GM12801 (cell line): ENCODE data around the gene GP5.

Experiments used
- TF ChIP-seq, protein P1 (sequence below): IDR thresholded peaks from one replicate; pipeline ENCODE4 v1.5.1; 2011; ENCODE audit warnings: control low read depth; ENCODE audit not compliant: insufficient read length; ENCODE audit errors: extremely low read depth

Gene GP5

DNA sequence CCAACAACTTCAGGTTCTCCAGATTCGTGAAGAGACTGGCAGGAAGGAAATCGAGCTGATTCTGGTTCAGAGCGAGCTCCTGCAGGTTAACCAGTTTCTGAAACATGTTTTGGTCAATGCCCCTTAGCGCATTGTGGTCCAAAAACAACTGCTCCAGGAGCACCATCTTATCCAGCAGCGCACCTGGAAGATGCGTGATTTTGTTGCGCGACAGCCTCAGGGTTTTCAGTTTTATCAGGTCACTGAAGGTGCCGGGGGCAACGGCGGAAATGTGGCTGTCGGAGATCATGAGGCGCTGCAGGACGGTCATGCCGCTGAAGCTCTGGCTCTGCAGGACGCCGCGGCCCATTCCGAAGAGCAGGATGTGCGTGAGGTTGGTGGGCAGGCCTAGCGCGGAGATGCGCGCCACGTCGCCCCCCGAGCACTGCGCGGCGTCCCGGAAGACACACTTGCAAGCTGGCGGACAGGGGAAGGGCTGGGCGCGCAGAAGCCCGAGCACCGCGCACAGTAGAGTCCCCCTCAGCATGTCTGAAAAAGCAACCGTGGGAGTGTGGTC, 1.2 kb downstream of the GP5 start:
- TF ChIP-seq, protein P1, sequence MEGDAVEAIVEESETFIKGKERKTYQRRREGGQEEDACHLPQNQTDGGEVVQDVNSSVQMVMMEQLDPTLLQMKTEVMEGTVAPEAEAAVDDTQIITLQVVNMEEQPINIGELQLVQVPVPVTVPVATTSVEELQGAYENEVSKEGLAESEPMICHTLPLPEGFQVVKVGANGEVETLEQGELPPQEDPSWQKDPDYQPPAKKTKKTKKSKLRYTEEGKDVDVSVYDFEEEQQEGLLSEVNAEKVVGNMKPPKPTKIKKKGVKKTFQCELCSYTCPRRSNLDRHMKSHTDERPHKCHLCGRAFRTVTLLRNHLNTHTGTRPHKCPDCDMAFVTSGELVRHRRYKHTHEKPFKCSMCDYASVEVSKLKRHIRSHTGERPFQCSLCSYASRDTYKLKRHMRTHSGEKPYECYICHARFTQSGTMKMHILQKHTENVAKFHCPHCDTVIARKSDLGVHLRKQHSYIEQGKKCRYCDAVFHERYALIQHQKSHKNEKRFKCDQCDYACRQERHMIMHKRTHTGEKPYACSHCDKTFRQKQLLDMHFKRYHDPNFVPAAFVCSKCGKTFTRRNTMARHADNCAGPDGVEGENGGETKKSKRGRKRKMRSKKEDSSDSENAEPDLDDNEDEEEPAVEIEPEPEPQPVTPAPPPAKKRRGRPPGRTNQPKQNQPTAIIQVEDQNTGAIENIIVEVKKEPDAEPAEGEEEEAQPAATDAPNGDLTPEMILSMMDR: no peak

DNA sequence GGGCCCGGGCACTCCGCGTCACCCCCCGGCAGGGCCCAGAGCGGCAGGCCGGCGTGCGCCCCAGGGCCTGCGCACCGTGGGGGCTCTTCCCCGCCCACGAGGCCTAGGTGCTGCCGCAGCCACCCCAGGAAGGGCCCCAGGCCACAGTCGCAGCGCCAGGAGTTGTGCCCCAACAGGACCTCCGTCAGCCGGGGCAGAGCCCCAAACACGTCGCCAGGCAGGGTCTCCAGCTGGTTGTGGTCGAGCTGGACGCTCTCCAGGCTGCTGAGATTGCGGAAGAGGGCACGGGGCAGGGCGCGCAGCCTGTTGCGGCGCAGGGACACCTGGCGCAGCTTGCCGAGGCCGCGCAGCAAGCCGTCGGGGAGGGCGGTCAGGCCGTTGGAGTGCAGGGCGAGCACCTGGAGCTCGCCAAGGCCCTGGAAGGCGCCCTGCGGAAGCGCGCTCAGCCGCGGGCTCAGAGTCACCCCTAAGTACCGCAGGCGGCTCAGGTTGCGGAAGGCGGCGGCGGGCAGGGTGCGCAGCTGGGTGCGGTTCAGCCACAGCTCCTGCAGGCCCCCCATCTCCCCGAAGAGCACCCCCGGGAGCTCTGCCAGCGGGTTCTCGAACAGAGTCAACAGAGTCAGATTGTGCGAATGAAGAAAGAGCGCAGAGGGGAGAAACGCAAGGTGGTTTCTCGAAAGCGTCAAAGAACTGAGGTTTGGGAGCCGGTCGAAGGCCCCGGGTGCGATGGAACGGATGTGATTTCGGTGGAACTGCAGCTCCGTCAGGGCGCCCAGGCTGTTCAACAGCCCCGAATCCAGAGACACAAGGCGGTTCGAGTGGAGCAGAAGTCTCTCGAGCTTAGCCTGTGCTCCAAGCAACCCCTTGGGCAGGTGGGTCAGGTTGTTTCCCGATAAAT, 2.0 kb downstream of the GP5 start:
- TF ChIP-seq, protein P1: no peak

DNA sequence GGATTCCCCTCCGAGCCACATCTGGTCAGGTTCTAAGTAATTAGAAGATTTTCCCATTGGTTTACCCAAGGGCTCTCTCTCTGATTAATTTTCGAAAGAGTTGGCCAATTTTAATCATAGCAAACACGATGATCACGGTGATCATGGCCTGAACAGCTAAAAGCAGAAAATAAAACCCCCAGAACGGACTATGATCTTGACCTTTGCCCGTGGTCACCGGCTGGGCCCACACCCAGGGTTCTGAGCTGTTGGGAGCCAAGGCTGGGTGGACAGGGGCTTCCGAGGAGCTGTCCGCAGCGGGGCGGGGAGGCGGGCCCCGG, 2.6 kb downstream of the GP5 start:
- TF ChIP-seq, protein P1: no peak

DNA sequence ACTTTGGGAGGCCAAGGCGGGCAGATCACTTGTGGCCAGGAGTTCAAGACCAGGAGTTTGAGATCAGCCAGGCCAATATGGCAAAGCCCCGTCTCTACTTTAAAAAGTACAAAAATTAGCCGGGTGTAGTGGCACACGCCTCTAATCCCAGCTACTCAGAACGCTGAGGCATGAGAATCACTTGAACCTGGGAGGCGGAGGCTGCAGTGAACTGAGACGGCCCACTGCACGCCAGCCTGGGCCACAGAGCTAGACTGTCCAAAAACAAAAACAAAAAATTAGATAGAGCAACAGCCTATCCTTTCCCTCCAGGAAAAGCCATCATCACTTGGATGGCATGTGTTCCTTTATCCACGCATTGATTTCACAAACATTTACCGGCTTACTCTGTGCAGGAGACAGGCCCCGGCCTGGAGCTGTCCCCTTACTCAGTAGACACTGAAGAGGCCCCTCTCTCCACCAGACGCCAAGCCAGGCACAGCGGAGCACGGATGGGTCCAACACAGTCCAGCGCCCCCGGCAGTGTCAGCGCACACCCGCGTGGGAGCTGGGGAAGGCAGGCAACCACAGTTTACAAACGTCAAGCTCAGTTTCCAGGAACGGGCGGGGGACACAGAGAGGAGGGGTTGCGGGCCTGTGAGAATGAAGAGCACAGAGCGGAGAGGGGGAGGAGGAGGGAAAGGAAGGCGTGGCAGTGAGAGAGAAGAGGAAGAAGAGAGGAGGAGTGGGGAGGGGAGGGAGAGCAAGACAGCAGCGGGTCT, 3.1 kb downstream of the GP5 start:
- TF ChIP-seq, protein P1: no peak

DNA sequence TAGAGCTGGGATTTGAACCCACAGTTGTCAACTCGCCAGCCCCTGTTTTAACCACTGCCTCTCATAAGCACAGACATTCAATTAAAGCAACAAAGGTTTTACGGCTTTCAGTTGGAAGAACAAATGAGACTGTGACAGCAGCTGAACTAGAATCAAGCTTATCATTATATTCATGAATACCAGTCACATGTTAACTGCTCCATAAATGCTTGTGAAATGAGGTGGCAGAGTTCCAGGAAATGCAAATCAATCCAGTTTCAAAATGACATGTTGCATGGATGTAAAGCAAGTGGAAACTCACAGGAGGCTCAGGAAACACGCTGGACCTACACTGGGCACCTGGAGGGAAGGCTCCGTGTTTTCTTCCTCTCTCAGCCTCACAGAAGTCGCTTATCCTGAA, 3.9 kb downstream of the GP5 start:
- TF ChIP-seq, protein P1: no peak

DNA sequence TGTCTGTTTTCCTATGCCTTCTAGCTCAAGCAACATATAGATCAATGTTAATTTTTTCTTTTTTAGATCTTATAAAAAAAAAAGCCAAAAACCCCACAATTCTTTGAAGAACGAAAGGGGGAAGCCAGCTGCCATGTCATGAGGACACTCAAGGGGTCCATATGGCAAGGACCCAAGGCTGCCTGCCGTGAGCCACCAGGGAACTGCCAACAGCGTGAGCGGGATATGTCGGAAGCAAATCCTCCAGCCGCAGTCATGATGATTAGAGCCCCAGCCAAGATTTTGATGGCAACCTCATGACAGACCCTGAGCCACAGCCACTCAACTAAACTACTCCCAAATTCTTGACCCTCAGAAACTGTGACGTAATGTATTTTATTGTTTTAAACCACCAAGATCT, 6.5 kb downstream of the GP5 start:
- TF ChIP-seq, protein P1: no peak

DNA sequence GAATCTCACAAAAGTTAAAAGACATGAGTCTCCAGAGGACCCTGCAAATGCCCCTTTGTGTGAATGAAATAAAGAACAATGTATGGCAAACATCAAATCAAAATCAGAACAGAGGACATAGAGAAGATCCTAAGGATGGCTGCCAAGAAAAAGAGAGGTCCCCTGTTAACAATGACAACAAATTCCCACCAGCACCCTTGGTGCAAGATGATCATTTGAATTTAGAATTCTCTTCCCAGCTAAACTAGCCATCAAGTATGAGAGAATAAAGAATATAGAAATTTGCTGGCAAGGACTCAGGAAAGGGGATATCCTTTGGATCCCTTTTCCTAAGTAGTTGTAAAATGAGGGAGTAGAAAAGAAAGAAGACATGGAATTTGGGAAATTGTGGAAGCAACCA, 8.2 kb downstream of the GP5 start:
- TF ChIP-seq, protein P1: no peak
